Measurements from ENCODE around the gene CPT2.

GRCh38 chr1:53155534-53155933 lies 41.1 kb upstream of the CPT2 start:
- TF ChIP-seq CTCF (conservative IDR thresholded peaks at IDR 0.05; ENCODE audit: low read depth, low read length): no peak
- TF ChIP-seq EZH2 (IDR thresholded peaks at IDR 0.05; ENCODE audit: borderline replicate concordance, low read depth, low read length, poor library complexity, severe bottlenecking): no peak
